Ramos (cell line): Measurements from ENCODE around the gene RBMS3.

ENCODE experiments used
- in situ Hi-C: fragments of 300-500 bp; cut with MboI; formaldehyde crosslinking; loops from one replicate; pipeline ENCODE4 v1.14.3; 2022; ENCODE audit warnings: low sequenced_read_pairs; ENCODE audit not compliant: unreplicated experiment

Gene RBMS3

DNA sequence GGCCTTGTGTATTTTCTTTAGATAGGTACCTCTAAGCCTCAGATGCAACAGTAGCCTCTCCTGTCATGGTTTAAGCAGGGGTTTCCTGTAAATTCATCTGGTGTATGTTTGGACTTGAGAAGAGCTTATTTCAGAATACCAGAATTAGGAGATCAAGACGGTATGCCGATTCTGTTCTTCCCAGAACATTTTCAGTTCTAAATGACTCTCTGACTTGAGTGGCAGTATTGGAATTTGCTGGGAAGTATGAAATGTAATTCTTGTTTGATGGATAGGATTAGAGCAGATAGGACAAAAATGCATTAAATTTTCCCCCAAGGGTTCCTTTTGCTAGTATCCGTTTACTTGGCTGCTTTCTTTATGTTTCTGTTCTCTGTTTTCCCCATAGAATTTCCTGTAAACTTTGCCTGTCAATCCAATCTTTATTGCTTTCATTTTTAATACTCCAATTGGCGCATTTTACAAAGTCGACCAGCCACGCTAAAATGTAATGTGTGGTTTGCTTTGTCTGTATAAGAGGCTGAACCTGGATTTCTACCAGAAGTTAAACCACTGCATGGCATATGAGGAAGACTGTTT is 612.2 kb downstream of the RBMS3 start:
- in situ Hi-C loops: no loop called here

DNA sequence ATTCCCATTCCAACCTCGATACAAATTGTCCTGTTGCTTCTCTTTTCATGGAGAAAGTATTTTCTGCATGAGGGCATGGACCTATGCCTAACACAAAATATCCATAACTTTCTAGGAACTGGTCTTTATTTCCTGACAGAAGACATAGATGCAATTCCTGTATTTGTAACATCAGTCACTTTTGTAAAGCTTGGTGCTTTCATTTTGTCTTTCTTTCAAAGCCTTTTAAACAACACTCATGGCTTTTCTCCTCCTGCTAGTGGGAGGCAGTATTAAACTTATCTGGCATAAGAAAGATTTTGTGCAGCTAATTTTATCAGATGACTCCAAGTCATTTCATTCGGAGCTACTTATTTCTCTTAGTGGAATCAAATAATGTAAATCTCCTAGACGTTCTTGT is 616.0 kb downstream of the RBMS3 start:
- in situ Hi-C loops: no loop called here

DNA sequence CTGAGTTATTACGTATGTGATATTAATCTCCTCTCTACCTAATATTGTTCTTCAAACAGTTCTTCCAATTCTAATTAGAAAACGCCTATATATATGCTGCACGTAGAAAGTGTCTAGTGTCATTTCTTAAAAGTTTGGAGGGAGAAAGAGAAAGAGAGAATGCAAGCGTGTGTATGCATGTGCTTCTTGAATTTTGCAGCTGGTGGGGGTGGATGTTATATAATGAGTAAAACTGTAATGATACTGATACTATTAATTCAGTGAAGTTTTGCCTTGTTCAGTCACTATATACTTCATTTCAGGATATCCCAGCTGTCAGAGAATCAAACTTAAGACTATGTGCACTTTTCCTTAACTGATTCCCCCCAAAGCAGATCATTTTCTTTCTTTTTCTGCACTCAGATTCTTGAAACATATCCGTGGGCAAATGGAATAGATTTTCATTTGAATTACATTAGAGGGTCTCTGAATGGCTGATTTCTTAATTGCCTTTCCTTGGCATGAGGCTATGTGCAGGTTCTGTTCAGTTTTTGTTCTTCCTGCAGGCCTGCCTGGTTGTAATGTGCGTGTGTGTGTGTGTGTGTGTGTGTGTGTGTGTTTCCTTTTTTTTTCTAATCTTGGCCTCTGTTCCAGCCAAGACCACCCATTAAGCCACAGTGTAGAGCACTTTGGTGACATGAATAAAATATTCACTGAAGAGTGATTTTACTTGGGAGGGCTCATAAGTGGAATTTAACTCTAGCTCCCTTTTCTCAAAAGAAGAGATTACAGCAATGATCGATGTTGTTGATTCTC is 617.5 kb downstream of the RBMS3 start:
- in situ Hi-C loops: no loop called here

DNA sequence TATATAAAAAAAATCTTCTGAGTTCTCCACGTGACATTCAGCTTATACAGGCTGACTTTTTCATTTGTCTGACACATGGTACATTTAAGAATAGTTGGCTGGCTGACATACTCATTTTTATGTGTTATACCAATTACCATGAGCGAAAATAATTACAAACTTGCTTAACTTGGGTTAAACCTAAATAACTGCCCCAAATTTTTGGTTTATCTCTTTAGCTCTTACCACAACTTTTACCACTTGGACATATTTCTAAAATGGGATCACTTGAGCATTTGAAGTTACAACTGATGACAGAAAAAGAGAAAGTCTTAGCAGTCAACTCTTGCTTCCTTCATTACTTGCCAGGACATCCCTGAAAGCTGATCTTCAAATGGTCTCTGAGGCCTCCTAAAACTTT is 618.1 kb downstream of the RBMS3 start:
- in situ Hi-C loops: no loop called here

GRCh38 chr3:29901097-29901496 is 620.2 kb downstream of the RBMS3 start:
- in situ Hi-C loops: no loop called here

GRCh38 chr3:29903600-29903999 is 622.7 kb downstream of the RBMS3 start:
- in situ Hi-C loops: no loop called here

DNA sequence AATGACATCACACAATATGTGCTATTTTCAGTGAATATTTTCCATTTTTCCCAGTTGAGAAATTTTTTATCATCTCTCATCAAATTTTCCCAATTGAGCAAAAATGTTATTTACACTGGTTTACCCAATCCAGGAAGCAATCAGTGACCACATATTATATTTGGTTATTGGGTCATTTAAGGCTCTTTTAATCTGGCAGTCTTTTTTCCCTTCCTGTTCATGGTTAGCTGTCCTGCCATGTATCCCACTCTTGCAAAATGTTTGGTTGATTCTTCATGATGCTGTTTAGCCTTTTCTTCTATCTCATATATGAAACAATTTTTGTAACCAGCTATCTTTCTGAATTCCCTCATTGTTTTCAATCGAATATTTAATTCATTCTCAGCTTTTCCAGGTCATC is 626.0 kb downstream of the RBMS3 start:
- in situ Hi-C loops: no loop called here

- in situ Hi-C loops: no loop called here
Observed at GRCh38 chr3:29912600-29913288, 631.9 kb downstream of the RBMS3 start.

GRCh38 chr3:29914861-29915524 is 634.1 kb downstream of the RBMS3 start:
- in situ Hi-C loops: no loop called here

DNA sequence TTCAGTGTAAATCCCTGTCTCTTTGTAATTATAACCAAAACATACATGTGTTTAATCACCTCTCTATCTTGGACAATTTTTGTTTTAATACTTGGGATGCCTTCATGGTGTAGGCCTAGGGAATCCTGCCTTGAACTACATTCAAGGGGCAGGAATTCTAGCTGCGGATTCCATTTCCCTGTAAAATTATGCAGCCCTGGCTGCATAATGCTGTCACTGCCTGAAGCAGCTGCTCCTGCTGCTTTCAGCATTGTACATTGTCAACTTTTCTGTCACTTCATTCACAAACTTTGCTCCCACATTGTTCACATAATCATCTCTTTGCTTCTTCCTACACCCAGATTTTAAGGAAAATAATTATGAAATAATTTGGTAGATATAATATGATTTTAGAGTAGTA is 638.7 kb downstream of the RBMS3 start:
- in situ Hi-C loops: no loop called here

GRCh38 chr3:29922992-29923746 is 642.3 kb downstream of the RBMS3 start:
- in situ Hi-C loops: no loop called here

DNA sequence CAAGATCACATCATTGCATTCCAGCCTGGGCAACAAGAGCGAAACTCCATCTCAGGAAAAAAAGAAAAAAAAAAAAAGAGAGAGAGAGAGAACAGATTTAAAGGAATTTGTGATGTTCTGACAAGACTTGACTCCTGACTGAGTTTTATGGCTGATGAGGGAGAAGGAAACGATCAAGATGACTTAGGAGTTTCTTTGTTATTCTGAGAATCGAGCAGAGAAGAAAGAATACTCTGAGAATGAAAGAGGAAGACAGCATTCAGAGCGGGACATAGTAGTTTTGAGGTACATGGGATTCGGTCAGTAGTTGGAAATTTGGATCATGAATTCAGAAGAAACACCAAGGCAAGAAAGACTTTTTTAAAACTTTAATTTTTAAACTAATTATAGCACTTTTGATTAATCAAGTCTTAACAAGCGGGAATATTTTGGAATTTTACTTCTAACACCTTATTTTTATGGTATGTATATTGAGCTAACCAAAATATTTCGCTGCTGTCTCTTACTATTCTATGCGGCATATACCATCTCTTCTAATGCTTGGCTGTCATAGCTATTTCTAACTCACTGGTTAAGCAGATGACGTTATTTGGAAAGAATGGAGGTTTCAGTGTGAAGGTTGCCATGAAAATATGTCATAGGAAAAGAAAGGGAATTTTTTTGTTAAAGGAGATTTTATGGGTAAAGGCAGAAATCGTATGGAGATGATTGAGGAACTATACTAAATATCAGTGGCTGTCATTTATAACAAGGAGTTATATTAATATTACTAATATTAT is 644.1 kb downstream of the RBMS3 start:
- in situ Hi-C loops: no loop called here

DNA sequence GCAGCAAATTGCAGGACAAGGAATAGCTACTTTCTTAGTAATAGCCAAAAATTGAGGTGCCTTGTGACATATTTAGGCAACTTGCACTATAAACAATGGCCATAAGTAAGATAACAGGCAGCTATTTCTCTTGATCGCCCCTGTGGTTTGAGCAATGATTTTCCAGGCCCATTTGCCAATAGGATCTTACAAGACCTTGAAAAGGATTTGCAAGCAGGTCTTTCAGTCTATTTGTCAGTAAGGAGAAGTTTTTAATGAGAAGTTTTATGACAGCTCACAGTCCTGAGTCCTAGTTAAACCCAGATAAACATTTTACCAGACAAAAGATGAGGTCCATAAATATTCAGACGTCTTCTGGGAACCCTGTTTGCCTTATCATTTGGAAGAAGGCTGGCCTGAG is 645.5 kb downstream of the RBMS3 start:
- in situ Hi-C loops: no loop called here

- in situ Hi-C loops: no loop called here
Observed at GRCh38 chr3:29932696-29933325, 651.9 kb downstream of the RBMS3 start.

DNA sequence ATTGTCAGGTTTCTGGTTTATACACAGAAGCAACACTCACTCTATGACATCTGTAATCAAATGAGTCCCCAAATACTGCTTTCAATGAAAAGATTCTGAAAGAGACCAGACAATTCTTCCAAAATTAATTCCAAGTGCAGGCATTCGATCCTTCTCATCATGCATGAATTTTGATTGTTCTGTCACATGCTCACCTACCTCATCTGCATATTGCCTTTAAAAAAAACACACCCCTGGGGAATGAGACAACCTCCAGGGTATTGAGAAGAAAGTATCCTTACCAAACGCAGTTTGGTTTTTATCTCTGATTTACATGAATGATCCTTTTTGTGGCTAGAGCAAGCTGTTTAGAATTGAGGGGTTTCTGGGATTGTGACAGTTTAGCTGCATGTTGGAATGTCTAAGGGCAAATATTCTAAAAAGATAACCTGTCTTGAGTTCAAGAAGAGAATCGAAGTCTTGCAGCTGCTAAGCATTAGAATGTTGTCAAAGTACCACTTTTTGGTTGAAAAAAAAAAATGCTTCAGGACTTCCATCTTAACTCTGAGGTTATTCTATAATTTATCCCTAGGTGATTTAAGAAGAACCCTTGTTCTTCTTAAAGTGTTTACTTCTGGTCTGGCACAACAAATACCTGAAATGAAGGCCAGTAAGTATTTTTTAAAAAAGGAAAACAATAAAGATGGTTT is 653.1 kb downstream of the RBMS3 start:
- in situ Hi-C loops: no loop called here

DNA sequence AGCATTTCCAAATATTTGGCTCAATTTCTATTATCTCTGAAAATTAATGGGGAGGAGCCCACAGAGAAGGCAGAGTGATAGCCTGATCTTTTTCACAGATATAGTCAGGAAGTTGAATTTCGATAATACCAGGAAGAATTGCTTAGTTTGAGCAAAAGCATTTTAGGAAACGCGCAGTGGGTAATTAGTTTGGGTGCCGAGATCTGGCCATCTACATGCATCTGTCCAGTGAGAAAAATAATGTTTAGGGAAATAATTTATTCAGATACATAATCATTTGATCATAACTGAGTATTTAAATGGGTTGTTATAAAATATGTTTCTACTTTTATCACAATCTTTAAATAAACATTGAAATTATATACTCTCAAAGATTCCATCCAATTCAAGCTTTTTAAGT is 653.9 kb downstream of the RBMS3 start:
- in situ Hi-C loops: no loop called here

DNA sequence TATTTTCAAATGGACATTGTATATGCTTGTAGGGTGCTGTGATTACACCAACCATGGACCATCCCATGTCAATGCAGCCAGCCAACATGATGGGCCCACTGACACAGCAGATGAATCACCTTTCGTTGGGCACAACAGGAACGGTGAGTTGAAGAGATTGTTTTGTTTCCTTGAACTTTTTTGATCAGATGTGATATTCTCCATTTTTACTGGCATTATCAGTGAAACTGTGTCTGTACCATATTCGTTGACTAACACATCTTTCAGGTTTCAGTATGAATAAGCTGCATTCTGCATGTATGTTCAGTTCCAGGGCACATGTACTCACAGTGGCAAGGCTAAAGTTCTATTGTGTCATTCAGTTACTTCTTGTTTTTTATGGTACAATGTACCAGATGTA is 655.2 kb downstream of the RBMS3 start:
- in situ Hi-C loops: no loop called here

GRCh38 chr3:29936766-29937165 is 655.9 kb downstream of the RBMS3 start:
- in situ Hi-C loops: no loop called here

GRCh38 chr3:29937185-29937584 is 656.3 kb downstream of the RBMS3 start:
- in situ Hi-C loops: no loop called here
